ENCODE results near the gene HINT3. TPM values are rescaled to one million over a fixed set of nuclear protein-coding genes. Genes with fewer than 3 reads are reported as not detected.
"Not testable (repeated sequence)": the region's sequence is repeated elsewhere in the genome, so short reads cannot be mapped to it uniquely, and the experiment has no call there.

The HINT3 gene
- total RNA-seq, 2 donors from 2014 or later, result 6.2 to 8.2 TPM

DNA sequence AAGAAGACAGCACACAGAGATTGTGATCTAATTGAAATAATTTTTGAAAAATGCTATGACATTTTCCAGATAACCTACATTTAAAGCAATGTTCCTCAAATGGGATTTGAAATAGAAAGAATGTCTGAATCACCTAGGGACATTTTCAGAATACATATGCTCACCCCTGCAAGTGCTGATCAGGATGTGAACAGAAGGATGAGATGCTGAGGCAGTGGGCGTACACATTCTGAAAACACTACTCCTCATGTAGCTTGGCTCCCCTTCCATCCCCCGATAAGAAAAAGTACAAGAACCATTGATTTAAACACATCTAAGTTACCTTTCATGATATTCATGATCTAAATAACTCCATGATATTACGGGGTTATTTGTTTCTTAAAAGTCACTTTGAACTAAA is 29.9 kb upstream of the HINT3 start:
- peak overlapping the region; percentile 31 for H3K4me3 Mint-ChIP-seq
- peaks cover 92% of the 10 kb centered on the region for H3K36me3 Mint-ChIP-seq (ENCODE audit: low read depth)
- peaks cover 34% of the 10 kb centered on the region for H3K4me1 Mint-ChIP-seq
- peak overlapping the region; percentile 29 for H3K27ac Mint-ChIP-seq
- peaks cover 2% of the 10 kb centered on the region for H3K9me3 Mint-ChIP-seq
- H3K27me3 Mint-ChIP-seq, result no peaks in the 10 kb centered on the region
- peak; percentile 68 for ATAC-seq (replicated peaks)

GRCh38 chr6:125927761-125928160 is 28.8 kb upstream of the HINT3 start:
- H3K27me3 Mint-ChIP-seq, result no peaks in the 10 kb centered on the region
- H3K4me1 Mint-ChIP-seq, result peaks cover 37% of the 10 kb centered on the region
- H3K27ac Mint-ChIP-seq, result no peak overlapping the region
- H3K4me3 Mint-ChIP-seq, result no peak overlapping the region
- peaks cover 90% of the 10 kb centered on the region for H3K36me3 Mint-ChIP-seq (ENCODE audit: low read depth)
- H3K9me3 Mint-ChIP-seq, result peaks cover 5% of the 10 kb centered on the region
- ATAC-seq (replicated peaks), result no peak

- peak; percentile 23 for ATAC-seq (replicated peaks)
- Mint-ChIP-seq H3K4me1 (peaks cover 31% of the 10 kb centered on the region), H3K9me3 (peaks cover 5% of the 10 kb centered on the region), H3K4me3 (peak overlapping the region; percentile 70), H3K27me3 (no peaks in the 10 kb centered on the region), H3K27ac (peak overlapping the region; percentile 92), H3K36me3 (ENCODE audit: low read depth) (peaks cover 62% of the 10 kb centered on the region)
Measured at GRCh38 chr6:125930765-125931418, 25.7 kb upstream of the HINT3 start.

DNA sequence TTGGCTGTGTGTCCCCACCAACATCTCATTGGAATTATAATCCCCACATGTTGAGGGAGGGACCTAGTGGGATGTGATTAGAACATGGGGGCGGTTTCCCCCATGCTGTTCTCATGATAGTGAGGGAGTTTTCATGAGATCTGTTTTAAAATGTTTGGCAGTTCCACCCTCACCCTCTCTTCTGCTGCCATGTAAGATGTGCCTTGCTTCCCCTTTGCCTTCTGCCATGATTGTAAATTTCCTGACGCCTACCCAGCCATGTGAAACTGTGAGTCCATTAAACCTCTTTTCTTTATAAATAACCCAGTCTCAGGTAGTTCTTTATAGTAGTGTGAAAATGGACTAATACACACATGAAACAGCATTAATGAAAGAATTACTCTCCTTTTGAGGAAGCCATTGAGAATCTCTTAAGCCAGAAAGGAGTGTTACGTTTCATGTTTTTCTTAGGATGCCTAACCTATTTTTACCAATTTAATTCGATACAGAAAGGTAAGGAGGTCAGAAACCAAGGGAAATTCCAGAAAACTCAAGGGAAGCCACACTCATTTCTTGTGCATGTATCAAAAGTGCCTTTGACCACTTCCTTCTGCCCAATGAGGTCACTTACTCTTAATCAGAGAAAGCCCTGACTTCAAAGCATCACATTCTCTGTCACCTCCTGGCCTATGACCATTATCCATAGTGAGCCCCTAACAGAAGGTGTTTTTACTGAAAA is 24.7 kb upstream of the HINT3 start:
- ATAC-seq (replicated peaks), result peak; percentile 96
- Mint-ChIP-seq H3K27ac (peak overlapping the region; percentile 92), H3K27me3 (no peaks in the 10 kb centered on the region), H3K4me3 (peak overlapping the region; percentile 70), H3K4me1 (peaks cover 27% of the 10 kb centered on the region), H3K9me3 (peaks cover 5% of the 10 kb centered on the region), H3K36me3 (ENCODE audit: low read depth) (peaks cover 52% of the 10 kb centered on the region)

DNA sequence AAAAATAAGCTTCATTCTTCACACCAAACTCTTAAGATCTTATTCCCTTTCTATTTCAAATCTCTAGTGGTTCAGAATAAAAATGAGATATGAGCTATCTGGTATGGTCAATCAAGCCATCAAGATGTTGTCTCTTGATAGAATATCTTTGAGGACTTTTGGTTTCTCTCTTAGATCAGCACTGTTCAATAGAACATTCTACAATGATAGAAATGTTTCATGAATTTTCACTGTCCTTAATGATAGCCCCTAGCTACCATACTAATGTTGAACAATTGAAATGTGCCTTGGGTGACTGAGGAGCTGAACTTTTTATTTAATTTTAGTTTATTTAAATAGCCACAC is 24.1 kb upstream of the HINT3 start:
- peak; percentile 20 for ATAC-seq (replicated peaks)
- Mint-ChIP-seq H3K9me3 (peaks cover 5% of the 10 kb centered on the region), H3K4me3 (peak overlapping the region; percentile 70), H3K36me3 (ENCODE audit: low read depth) (peaks cover 47% of the 10 kb centered on the region), H3K27me3 (no peaks in the 10 kb centered on the region), H3K27ac (peak overlapping the region; percentile 92), H3K4me1 (peaks cover 25% of the 10 kb centered on the region)

- not testable (repeated sequence) for H3K9me3 Mint-ChIP-seq, H3K4me3 Mint-ChIP-seq
Measured at GRCh38 chr6:125935520-125935919, 21.1 kb upstream of the HINT3 start.

GRCh38 chr6:125939026-125939425 is 17.5 kb upstream of the HINT3 start:
- Mint-ChIP-seq H3K9me3 (no peaks in the 10 kb centered on the region), H3K4me1 (peaks cover 6% of the 10 kb centered on the region), H3K27me3 (peaks cover 3% of the 10 kb centered on the region)

More at GRCh38 chr6:125935520-125935919, 21.1 kb upstream of the HINT3 start:
- H3K27me3 Mint-ChIP-seq; H3K27ac Mint-ChIP-seq; ATAC-seq (replicated peaks): not testable (repeated sequence)
- Mint-ChIP-seq H3K4me1 (peaks cover 18% of the 10 kb centered on the region), H3K36me3 (ENCODE audit: low read depth) (peaks cover 20% of the 10 kb centered on the region)

GRCh38 chr6:125939791-125940190 is 16.8 kb upstream of the HINT3 start:
- peaks cover 3% of the 10 kb centered on the region for H3K27me3 Mint-ChIP-seq
- H3K4me1 Mint-ChIP-seq, result peaks cover 6% of the 10 kb centered on the region
- no peaks in the 10 kb centered on the region for H3K9me3 Mint-ChIP-seq
- H3K27ac Mint-ChIP-seq, result no peak overlapping the region
- H3K4me3 Mint-ChIP-seq, result no peak overlapping the region
- peak; percentile 94 for ATAC-seq (replicated peaks)
- no peaks in the 10 kb centered on the region for H3K36me3 Mint-ChIP-seq (ENCODE audit: low read depth)

More at GRCh38 chr6:125939026-125939425, 17.5 kb upstream of the HINT3 start:
- no peak for ATAC-seq (replicated peaks)
- H3K4me3 Mint-ChIP-seq, result no peak overlapping the region
- no peaks in the 10 kb centered on the region for H3K36me3 Mint-ChIP-seq (ENCODE audit: low read depth)
- no peak overlapping the region for H3K27ac Mint-ChIP-seq

GRCh38 chr6:125940247-125941041 is 16.1 kb upstream of the HINT3 start:
- H3K4me1 Mint-ChIP-seq, result peaks cover 6% of the 10 kb centered on the region
- peaks cover 3% of the 10 kb centered on the region for H3K27me3 Mint-ChIP-seq
- H3K4me3 Mint-ChIP-seq, result no peak overlapping the region
- no peaks in the 10 kb centered on the region for H3K36me3 Mint-ChIP-seq (ENCODE audit: low read depth)
- no peak for ATAC-seq (replicated peaks)
- no peak overlapping the region for H3K27ac Mint-ChIP-seq
- H3K9me3 Mint-ChIP-seq, result no peaks in the 10 kb centered on the region

GRCh38 chr6:125942672-125943527 is 13.7 kb upstream of the HINT3 start:
- peaks cover 17% of the 10 kb centered on the region for H3K4me1 Mint-ChIP-seq
- no peaks in the 10 kb centered on the region for H3K9me3 Mint-ChIP-seq
- no peak overlapping the region for H3K27ac Mint-ChIP-seq
- H3K27me3 Mint-ChIP-seq, result peaks cover 3% of the 10 kb centered on the region
- no peaks in the 10 kb centered on the region for H3K36me3 Mint-ChIP-seq (ENCODE audit: low read depth)
- peak overlapping the region; percentile 2 for H3K4me3 Mint-ChIP-seq
- no peak for ATAC-seq (replicated peaks)

GRCh38 chr6:125943528-125944433 is 12.8 kb upstream of the HINT3 start:
- Mint-ChIP-seq H3K4me3 (peak overlapping the region; percentile 2), H3K36me3 (ENCODE audit: low read depth) (no peaks in the 10 kb centered on the region), H3K27me3 (peaks cover 3% of the 10 kb centered on the region), H3K27ac (no peak overlapping the region), H3K4me1 (peaks cover 17% of the 10 kb centered on the region), H3K9me3 (no peaks in the 10 kb centered on the region)
- ATAC-seq (replicated peaks), result peak; percentile 40

- Mint-ChIP-seq H3K36me3 (ENCODE audit: low read depth) (no peaks in the 10 kb centered on the region), H3K9me3 (no peaks in the 10 kb centered on the region), H3K4me3 (no peak overlapping the region), H3K4me1 (peaks cover 17% of the 10 kb centered on the region), H3K27me3 (peaks cover 3% of the 10 kb centered on the region), H3K27ac (no peak overlapping the region)
- no peak for ATAC-seq (replicated peaks)
Measured at GRCh38 chr6:125944434-125944816, 12.1 kb upstream of the HINT3 start.

- no peak overlapping the region for H3K27ac Mint-ChIP-seq
- peaks cover 17% of the 10 kb centered on the region for H3K4me1 Mint-ChIP-seq
- peaks cover 3% of the 10 kb centered on the region for H3K27me3 Mint-ChIP-seq
- H3K9me3 Mint-ChIP-seq, result no peaks in the 10 kb centered on the region
- H3K36me3 Mint-ChIP-seq (ENCODE audit: low read depth), result no peaks in the 10 kb centered on the region
- ATAC-seq (replicated peaks), result no peak
- no peak overlapping the region for H3K4me3 Mint-ChIP-seq
Measured at GRCh38 chr6:125944896-125945295, 11.7 kb upstream of the HINT3 start.
